Measurements from ENCODE around the gene PRKAB2. TPM values are rescaled to one million over a fixed set of nuclear protein-coding genes. Genes with fewer than 3 reads are reported as not detected.
A peak's percentile ranks its signal among the peaks of the same experiment; 100 is the strongest.

PRKAB2 gene
- total and polyA plus RNA-seq, 9 of the 15 experiments (the other 6 are each of a cell fraction or from before 2014, with no cell fraction given): 2.3 to 20.8 (median 7.9) TPM

- intact Hi-C loops (cut with micrococcal nuclease): loop anchor here (2.0 kb wide), 1 partner anchor 20 kb away; no protein-coding TSS in a partner anchor
- DNase-seq (ENCODE audit: extremely low read depth in 1 of 4, low spot score in 3 of 4) (no peak), ATAC-seq (no peak), FAIRE-seq (no peak)
- 39% methylated on average over 3 of the region's 3 CpGs for WGBS (ENCODE audit: insufficient coverage, low coverage, missing lambda C conversion rate)
- in situ Hi-C loops (cut with MboI): no loop called here
- no peaks in the 10 kb centered on the region for H3K79me2 ChIP-seq (ENCODE audit: control insufficient read depth, insufficient read depth, low read length)
- no peak overlapping the region for H2AFZ ChIP-seq (ENCODE audit: low read depth, low read length)
- no peaks in the 10 kb centered on the region for H3K27me3 ChIP-seq (ENCODE audit: control insufficient read depth in 2 of 2, insufficient read depth in 2 of 2, low read length in 2 of 2)
- ChIA-PET POLR2A (interaction anchor here (0.8 to 1.1 kb wide), 4 partner anchors 9 to 681 kb away, joined by 3 to 6 read pairs (median 4); no protein-coding TSS in a partner anchor), CTCF (ENCODE audit: low intra/inter-chr PET ratio) (no interaction called here)
- no peak overlapping the region for H3K4me3 ChIP-seq
- H3K9me3 ChIP-seq (replicated peaks; ENCODE audit: control insufficient read depth, insufficient read depth, low read depth, low read length): no peaks in the 10 kb centered on the region
- H4K20me1 ChIP-seq (replicated peaks; ENCODE audit: control insufficient read depth, insufficient read depth, low read length): no peaks in the 10 kb centered on the region
- H3K9ac ChIP-seq (ENCODE audit: insufficient read depth in 1 of 2, low read depth in 2 of 2, low read length in 2 of 2): no peak overlapping the region
- peaks cover 3% of the 10 kb centered on the region; the same call in 1 of the 3 replicates for H3K36me3 ChIP-seq (ENCODE audit: control insufficient read depth, insufficient read depth, low read length)
- peaks cover 0 to 7% of the 10 kb centered on the region in 2 experiments; a peak in 2 of 5 replicates for H3K4me1 ChIP-seq (replicated peaks in 1 of 2; ENCODE audit: control insufficient read depth in 2 of 2, insufficient read depth in 2 of 2, low read length in 2 of 2)
- H3K9me1 ChIP-seq (ENCODE audit: control insufficient read depth, insufficient read depth, low read length): no peaks in the 10 kb centered on the region
- no TSS peak for BruUV-seq (replicated peaks)
- H3K4me2 ChIP-seq (ENCODE audit: insufficient read depth, low read length): no peak overlapping the region
- H3K27ac ChIP-seq (ENCODE audit: extremely low read depth, low read depth, low read length): no peak overlapping the region
- TF ChIP-seq HMBOX1 (IDR thresholded peaks at IDR 0.05): peak; percentile 73
- no peak for TF ChIP-seq ZNF695 (CRISPR knock-in tag; IDR thresholded peaks at IDR 0.05)
These were observed 19.5 kb downstream of the PRKAB2 start for GRCh38 chr1:147152772-147153171.

GRCh38 chr1:147151244-147151643 is 21.0 kb downstream of the PRKAB2 start:
- H3K79me2 ChIP-seq (ENCODE audit: control insufficient read depth, insufficient read depth, low read length): no peaks in the 10 kb centered on the region
- no TSS peak for BruUV-seq (replicated peaks)
- CTCF ChIA-PET (ENCODE audit: low intra/inter-chr PET ratio): no interaction called here
- TF ChIP-seq ETV1 (tag; conservative IDR thresholded peaks at IDR 0.05; ENCODE audit: low read depth): no peak
- no peak for TF ChIP-seq CCNT2 (IDR thresholded peaks at IDR 0.05; ENCODE audit: borderline replicate concordance, extremely low read depth, insufficient read length, low read depth, low read length)
- no peak for TF ChIP-seq JUND (IDR thresholded peaks at IDR 0.05; ENCODE audit: borderline replicate concordance, low read depth, low read length)
- TF ChIP-seq JUND (tag; IDR thresholded peaks at IDR 0.05; ENCODE audit: borderline replicate concordance, low read depth, low read length): no peak
- TF ChIP-seq THAP7 (CRISPR knock-in tag; IDR thresholded peaks at IDR 0.05): no peak
- TF ChIP-seq THRA (IDR thresholded peaks at IDR 0.05): no peak
- no peak for TF ChIP-seq PTRF (tag; IDR thresholded peaks at IDR 0.05)
- TF ChIP-seq POLR2G (IDR thresholded peaks at IDR 0.05; ENCODE audit: low read depth, low read length): no peak
- TF ChIP-seq FOXA3 (CRISPR knock-in tag; conservative IDR thresholded peaks at IDR 0.05 in 1 of 2, IDR thresholded peaks at IDR 0.05 in 1 of 2): no peak
- POLR2A ChIA-PET: interaction anchor here (1.3 kb wide), 1 partner anchor 18 kb away, joined by 4 read pairs; no protein-coding TSS in a partner anchor
- no peaks in the 10 kb centered on the region for H3K4me1 ChIP-seq (replicated peaks in 1 of 2; ENCODE audit: control insufficient read depth in 2 of 2, insufficient read depth in 2 of 2, low read length in 2 of 2)
- no peak overlapping the region for H2AFZ ChIP-seq (ENCODE audit: low read depth, low read length)
- DNase-seq (ENCODE audit: extremely low read depth in 1 of 4, low spot score in 3 of 4) (no peak), ATAC-seq (no peak), FAIRE-seq (no peak)
- WGBS (ENCODE audit: insufficient coverage, low coverage, missing lambda C conversion rate): 30% methylated on average over 1 of the region's 1 CpG
- no peaks in the 10 kb centered on the region; the same call in 1 of the 2 replicates for H3K9me3 ChIP-seq (replicated peaks; ENCODE audit: control insufficient read depth, insufficient read depth, low read depth, low read length)
- H3K36me3 ChIP-seq (ENCODE audit: control insufficient read depth, insufficient read depth, low read length): no peaks in the 10 kb centered on the region
- no peak overlapping the region for H3K27ac ChIP-seq (ENCODE audit: extremely low read depth, low read depth, low read length)
- H3K9ac ChIP-seq (ENCODE audit: insufficient read depth in 1 of 2, low read depth in 2 of 2, low read length in 2 of 2): no peak overlapping the region
- no peak overlapping the region for H3K4me2 ChIP-seq (ENCODE audit: insufficient read depth, low read length)
- intact Hi-C loops (cut with micrococcal nuclease): no loop called here
- in situ Hi-C loops (cut with MboI): no loop called here
- no peaks in the 10 kb centered on the region for H3K9me1 ChIP-seq (ENCODE audit: control insufficient read depth, insufficient read depth, low read length)
- H4K20me1 ChIP-seq (replicated peaks; ENCODE audit: control insufficient read depth, insufficient read depth, low read length): no peaks in the 10 kb centered on the region
- no peaks in the 10 kb centered on the region for H3K27me3 ChIP-seq (ENCODE audit: control insufficient read depth in 2 of 2, insufficient read depth in 2 of 2, low read length in 2 of 2)
- no peak overlapping the region for H3K4me3 ChIP-seq
